Activated gamma-delta T cell treated with anti-CD3 and anti-CD28 coated beads, Interleukin-2, amount 50 U/mL, for 16 hours (primary cell): ENCODE data around the gene DAB2IP.
"Not testable (repeated sequence)": the region's sequence is repeated elsewhere in the genome, so short reads cannot be mapped to it uniquely, and the experiment has no call there.

Source experiments
- DNase-seq: peaks from one replicate; pipeline ENCODE4 v3.0.0-alpha.2; 2020; ENCODE audit warnings: low read depth

DAB2IP gene

DNA sequence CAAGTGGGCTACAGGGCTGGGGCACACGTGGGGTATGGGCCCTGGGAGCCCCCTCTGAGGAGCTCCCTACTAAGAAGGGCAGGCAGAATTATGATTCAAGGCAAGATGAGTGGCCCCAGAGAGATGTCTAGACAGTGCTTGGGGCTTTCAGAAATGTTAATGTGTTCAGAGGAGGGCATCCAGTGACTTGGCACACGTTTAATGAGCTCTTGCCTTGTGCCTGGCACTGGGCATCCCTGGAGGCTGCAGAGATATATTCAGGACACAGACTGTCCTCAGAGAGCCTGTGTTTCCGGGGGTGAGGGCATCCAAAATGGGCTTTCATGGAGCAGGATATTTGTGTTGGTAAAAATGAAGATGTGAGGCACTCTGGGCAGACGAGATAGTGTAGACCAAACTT, 25.4 kb upstream of the DAB2IP start:
- no peak for DNase-seq

DNA sequence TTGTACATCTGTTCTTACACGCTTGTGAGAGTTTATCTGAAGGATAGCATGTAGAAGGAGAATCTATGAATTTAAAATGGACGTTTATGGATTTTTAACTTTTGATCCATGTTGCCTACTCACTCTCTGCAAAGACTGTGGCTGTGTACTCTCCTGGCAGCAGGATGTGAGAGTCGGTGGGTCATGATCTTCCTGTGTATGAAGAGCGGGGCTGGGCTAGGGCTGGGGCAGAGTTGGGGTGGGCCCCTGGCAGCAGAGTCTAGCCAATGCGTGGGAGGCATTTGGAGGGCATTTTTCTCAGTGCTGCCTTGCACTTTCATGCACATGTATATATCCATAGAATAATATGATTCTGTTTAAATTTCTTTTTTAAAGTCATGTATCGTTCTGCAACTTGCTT, 24.0 kb upstream of the DAB2IP start:
- no peak for DNase-seq

DNA sequence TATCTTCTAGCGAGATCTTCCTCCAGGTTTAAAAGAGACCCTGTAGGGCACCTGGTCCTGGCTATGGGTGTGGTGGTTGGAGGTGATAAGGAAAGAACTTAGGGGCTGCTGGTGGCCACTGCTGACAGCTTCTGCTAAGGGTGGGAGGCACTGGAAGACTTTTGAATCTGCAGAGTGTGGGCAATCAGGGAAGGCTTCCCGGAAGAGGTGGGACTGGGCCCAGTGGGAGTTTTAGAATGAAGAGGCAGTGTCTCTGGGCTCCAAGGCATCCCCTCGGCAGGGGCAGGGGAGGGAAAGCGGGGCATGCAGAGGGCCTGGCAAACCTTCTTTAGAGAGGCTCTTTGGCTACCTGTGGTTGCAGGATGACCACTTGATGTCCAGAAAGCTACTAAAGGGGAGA, 23.0 kb upstream of the DAB2IP start:
- no peak for DNase-seq

DNA sequence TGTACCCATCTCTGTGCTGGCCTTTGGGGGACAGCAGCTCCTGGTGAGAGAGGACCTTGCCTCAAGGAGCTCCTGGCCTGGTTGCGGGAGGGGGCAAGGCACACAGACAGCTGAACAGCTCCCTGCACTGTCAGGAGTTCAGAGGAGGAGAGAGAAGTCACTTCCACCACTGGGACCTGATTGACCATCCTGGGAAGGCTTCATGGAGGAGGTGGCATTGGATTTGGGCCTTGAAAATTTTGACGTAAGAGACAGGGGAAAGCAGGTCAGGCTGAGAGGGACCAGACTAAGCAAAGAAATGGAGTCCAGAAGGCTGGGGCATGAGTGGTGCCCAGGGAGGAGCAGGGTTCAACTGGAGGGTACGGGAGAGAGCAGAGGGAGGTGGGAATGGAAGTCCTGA, 20.3 kb upstream of the DAB2IP start:
- no peak for DNase-seq

DNA sequence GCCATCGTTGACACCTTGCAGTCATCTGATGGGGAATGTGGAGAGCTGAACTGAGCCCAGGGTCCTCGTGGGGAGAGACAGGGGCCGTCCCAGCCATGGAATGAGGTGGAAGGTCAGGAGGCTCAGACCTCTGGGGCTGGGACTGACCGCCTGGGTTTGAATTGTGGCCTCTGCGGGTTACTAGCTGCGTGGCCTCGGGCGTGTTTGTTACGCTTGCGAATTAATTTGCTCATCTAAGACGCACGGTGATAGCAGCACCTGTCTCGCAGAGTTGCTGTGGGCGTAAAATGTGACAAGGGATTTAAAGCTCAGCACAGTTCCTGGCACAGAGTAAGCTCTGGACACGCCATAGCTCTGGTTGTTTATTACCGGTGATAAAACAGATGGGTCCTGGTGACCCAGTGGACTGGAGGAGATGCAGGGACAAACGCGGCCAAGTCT, 19.4 kb upstream of the DAB2IP start:
- DNase-seq = no peak

DNA sequence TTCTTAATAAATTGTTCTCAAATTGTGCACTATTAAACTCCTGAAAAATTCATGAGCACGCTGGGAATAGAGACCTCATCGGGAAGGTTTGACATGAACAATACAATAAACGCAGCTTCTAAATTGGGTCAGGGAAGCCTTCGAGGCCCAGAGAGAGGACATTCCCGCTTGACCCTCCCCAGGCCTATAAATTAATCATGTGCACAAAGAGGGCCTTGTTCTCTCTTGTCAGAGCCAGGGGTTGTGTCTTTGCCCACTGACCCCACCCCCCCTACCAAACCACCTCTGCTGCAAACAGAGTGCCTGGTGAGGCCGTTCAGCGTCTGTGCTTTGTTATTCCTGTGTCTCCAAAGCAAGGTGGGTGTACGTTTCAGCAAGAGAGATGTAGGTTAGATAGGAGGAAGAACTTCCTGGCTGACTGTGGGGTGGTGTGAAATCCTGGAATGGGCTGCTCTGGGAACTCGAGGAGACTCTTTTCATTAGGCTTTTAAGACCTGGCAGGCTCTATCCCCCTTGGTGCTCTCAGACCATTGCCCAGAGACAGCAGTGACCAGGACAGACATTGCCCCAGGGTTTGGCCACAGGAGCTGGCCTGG, 18.2 kb upstream of the DAB2IP start:
- DNase-seq = no peak

DNA sequence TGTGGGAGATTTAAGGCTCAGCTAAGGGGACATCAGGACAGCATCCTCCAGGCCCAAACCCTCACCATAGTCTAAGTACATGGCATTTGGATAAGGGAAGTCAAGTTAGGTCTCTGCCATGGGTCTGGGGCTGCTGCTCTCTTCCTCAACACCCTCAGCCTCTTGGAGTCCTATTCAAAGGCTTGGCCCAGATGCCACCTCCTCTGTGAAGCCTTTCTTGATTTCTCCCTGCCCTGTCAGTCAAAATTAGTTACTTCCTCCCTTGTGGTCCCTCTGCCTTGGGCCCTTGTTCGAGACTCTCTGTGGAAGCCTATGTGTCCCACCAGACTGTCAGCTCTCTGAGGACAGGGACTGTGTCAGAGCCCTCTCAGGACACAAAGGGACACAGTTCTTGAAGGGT, 17.7 kb upstream of the DAB2IP start:
- no peak for DNase-seq

DNA sequence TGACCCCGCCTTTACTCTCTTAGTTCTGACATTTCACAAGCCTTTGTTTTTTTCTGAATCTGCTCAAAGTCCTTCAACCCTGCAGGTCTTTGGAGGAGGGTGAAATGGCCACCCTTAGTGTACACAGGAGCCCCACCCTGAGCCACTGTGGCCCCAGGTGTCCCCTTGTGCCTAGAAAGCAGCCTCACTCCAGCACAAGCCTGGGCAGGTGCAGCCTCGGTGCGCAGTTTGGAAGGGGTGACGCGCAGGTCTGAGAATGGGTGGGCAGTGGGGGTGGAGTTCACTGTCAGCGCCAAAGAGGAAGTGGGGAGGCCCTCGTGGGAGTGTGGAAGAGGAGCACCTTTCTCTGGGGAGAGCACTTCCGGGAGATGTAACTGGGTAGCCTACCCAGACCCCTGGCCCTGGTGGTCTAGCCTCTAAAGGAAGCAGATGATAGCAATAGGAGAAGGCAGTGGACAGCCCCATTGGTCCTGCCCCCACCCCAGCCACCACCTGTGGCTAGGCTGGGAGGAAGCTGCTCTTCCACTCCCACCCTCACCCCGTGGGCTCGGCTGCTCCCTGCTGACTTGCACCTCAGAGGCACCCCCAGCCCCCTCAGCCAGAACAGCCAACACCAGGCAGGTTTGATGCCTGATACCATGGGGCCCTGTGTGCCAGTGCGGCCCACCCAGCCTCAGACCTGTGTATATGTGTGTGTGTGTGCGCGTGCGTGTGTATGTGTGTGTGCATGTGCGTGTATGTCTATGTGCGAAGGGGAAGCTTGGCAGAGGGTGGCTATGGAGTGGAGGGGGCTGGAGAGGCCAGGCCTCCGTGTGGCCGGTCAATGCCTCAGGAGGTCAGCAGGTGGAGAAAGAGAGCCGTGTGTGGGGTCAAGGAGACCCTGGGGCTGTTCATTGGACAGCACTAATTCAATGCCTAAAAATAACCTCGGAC, 16.8 kb upstream of the DAB2IP start:
- no peak for DNase-seq

DNA sequence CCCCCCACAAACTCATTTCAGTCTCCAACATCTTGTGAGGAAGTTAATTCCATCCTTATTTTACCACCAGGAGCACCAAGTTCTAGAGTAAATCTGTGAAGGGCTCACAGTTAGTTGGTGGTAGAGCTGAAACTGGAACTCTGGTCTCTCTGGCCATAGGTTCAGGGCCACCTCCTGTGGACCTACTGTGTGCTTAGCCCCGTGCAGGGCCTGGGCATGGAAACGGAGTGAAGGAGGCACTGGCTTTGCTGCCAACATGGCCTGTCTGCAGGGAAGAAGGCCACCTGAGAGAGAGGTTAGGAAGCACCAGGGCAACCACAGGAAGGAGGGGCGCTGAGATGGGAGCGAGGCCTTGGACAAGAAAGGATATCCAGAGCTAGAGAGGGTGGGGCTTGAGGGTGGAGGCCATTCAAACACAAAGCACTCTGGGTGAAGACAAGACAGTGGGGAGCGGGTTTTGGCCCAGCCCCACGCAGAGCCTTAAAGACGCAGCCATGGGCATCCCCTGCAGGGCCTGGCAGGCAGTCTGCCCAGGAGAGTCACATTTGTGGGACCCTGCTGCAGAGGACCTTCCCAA, 16.0 kb upstream of the DAB2IP start:
- DNase-seq = no peak

DNA sequence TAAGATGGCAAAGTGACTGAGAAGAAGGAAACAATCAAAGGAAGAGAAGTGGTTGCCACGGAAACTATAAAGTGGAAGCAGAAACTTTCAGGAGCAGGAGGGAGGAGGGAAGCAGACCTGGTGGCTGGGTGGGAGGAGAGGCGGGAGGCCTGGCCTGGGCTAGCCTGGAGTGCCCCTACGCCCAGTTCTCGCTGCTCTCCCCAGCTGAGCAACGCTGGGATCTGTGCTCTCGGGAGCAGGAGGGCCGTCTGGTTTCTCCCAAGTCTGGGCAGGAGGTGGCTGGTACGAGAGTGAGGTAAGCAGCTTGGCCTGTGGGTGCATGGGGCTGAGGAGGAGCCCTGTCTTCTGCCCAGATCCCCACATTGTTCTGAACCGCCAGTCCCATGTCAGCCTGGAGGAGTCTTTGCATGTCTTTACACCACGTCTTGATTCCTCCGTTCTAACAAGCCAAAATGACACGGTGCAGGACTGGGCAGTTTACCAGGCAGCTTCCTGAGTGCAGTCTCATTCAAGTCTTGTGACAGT, 15.0 kb upstream of the DAB2IP start:
- DNase-seq = no peak

DNA sequence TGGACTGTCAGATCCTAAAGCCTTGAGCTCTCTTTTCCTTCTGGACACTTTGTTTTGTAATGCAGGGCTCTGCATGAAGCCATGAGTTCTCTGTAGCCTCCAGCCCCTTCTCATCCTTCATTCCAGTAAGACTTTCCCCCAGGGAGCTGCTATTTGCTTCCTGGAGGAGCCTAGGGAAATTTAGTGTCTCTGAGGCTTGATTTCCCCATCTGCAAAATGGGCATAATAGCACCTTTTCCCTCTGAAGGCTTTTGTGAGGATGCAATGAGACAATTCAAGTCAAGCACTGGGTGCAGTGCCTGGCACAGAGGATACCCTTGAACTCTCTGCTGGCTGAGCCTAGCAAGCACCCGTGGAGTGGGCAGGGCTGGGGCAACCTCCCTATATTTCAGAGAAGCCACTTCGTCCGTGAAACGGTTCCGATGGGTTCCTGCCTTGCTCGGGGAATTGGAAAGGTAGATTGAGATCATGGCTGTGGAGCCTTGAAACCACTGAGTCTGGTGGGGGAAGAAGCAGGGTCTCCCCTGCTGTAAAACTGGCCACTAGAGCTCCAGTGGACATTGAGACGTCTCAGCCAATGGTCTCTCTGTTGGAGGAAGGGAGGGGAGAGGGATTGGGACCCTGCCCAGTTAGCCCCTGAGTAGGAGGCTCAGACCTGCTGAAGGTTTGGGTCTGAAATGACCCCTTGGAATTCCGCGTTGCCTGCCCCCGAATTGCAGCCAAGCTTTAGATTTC, 14.3 kb upstream of the DAB2IP start:
- no peak for DNase-seq

DNA sequence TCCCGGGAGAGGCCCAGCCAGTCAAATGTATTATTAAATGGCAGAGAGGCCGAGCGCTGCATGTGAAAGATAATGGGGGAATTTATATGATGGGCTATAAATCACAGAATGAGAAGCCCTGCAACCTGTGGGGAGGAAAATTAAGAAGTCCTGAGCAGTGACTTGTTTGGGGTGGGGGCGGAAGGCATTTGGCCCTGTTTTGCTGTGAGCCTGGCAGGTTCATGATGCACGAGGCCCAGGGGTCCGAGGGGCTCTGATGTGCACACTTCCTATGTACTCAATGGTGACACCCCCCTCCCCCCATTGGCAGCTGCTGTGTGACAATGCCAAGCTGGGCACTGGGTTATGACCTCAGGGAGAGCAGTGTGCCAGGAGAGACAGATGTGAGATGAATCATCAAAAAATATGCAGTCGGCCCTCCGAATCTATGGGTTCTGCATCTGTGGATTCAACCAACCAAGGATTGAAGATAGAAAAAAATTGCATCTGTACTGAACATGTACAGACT, 13.7 kb upstream of the DAB2IP start:
- no peak for DNase-seq

DNA sequence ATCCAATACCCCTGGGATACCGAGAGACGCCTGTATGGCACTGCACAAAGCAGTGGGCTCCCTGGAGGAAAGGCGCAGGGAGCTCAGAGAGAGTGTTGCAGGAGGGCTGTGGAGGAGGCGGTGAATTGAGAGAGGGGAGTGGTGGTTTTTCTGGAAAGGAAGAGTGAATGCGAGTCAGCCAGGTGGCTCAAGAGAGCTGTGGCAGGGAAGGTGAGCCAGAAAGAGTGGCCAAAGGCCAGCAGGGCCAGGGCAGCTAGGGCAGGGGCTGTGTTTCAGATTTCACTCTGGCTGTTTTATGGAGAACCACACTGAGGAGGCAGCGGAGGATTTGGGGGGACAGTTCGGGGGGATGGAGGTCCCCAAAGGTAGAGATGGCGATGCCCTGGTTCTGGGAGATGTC, 13.0 kb upstream of the DAB2IP start:
- no peak for DNase-seq

DNA sequence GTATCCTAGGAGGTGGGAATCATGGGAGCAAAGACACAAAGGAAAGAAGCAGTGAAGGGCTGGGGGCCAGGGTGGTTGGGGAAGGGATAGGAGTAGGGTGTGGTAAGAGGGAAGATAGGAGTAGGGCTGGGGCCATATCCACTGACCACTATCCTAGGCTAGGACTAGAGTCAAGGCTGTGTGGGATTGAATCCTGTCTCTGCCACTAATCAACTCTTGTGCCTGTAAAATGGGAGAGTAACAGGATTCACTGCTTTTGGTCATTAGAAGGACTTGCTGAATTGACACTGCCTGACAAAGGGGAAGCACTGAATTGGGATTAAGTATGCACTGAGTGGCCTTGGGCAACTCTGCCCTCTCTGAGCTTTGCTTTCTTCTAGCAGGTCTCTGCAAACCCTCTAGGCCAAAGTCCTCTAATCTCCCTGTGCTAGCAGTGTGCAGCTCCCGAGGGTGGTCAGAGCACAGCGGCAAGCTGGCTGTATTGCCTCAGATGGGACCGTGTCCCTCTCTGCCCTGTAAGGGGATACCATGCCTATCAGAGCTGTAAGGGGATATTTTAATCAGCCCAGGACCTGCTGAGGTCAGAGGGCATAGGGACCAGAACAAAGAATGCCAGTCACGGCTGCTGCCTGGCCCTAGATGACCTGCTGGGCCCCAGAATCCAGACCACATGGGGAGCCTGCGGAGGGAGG, 12.4 kb upstream of the DAB2IP start:
- DNase-seq = no peak

DNA sequence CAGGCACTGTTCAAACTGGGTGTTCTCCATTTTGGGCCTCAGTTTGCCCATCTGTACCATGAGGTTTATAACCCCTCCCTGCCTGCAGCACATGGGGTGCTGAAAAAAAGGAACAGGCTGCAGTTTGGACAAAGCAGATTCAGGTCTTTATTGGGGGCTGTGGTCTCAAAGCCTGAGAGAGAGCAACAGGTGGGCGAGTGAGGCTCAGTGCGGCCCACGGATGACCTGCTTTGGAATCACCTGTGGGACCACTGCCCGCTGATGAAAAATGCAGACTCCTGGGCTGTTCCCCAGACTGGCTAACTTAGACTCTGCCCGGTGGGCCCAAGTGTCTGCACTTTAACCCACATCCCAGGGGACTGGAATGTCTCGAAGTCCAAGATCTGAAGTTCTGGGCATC, 11.8 kb upstream of the DAB2IP start:
- DNase-seq = no peak

DNA sequence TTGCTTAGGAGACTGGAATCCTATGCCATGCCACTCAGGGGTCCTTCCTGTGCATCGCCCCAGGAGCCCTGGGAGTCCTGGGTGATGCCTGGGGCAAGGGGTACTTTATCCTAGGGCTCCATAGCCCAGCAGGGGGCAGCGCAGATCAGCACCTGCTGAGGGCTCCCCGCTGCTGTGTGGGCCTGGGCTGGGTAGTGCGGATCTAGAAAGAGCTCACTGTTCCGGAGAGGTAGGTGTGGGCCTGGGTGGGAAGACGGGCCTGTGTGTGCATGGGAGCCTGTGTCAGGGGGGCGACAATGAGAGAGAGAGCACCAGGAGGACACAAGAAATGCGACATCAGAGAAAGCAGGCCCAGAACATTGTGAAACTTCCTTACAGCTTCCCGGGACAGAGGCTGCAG, 11.4 kb upstream of the DAB2IP start:
- no peak for DNase-seq

DNA sequence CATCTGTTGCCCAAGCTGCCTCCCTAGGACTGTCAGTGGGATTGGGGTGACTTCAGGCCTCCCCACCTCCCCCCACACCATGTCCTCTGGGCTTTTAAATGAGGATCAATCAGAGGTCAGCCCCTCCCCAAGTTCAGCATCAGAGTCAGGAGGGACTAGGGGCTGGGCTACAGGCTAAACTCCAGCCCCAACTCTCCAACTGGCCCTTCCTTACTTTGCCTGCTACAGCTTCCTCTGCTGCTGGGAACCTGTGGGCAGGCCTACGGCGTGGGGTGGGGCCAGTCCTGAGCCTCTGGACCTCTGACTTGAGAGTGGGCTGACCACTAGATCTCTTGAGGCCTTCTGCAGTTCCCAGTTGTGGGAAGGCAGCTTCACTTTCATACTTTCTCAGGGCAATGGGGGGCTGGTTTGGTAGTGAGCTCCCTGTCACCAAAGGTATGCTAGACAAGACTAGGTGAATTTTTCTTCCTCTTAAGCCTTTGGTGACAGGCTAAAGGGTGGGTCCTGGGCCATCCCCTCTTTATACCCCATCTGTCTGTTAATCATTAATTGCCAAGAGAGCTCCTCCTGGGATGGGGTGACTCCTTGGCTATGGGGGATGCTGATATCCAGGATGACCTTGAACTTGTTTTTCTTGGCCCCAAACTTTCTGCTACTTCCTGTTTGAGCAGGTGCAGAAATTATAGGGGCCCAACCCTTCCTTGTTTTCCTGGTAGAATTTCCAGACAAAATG, 10.8 kb upstream of the DAB2IP start:
- no peak for DNase-seq

DNA sequence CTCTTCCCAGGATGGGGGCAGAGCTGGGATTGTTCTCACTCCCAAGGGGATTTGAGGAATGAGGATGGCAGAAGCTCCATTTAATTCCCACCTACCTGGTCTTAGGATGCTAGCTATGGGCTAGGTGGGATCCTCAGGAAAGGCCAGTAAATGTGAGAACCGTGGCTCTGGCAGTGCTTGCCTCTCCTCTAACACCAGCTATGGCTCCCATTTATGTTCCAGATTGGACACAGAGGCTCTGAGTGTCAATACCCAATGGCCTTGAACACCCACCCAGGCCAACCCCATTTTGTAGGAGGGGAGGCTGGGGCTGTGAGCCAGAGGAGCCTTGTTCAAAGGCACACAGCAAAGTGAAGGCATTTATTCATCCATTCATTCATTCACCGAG, 10.2 kb upstream of the DAB2IP start:
- DNase-seq = no peak

DNA sequence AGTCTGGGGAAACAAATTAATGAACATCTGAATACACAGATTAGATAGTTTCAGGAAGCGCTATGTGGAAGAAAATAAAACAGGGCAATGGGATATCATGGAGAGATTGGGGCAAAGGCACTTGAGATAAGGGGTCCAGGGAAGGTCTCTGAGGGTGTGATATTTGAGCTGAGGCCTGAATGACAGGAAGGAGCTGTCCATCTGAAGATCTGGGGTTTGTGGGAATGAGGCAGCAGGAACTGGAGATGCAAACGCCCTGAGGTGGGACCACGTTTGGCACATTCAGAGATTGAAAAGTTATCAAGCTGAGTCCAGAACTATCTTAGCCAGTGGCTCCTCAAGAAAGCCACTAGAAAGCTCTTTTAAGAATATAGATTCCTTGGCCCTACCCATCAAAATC, 8.7 kb upstream of the DAB2IP start:
- no peak for DNase-seq

DNA sequence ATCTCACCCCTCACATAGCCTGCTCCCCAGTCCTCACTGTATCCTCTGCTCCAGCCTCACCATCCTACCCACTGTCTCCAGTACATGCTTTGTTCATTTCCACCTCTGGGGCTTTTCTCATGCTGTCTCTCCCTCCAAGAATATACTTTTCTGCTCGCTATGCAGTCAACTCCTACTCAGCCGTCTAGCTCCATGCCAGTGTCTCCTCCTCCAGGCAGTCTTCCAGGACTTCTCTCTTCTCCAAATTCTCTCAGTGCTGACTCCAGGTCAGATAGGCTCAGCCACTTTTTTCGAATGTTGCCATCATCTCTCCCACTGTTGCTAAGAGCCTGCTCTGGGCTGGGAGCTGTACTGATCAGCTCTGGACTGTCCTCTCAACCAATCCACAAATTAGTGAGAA, 8.0 kb upstream of the DAB2IP start:
- DNase-seq = no peak

DNA sequence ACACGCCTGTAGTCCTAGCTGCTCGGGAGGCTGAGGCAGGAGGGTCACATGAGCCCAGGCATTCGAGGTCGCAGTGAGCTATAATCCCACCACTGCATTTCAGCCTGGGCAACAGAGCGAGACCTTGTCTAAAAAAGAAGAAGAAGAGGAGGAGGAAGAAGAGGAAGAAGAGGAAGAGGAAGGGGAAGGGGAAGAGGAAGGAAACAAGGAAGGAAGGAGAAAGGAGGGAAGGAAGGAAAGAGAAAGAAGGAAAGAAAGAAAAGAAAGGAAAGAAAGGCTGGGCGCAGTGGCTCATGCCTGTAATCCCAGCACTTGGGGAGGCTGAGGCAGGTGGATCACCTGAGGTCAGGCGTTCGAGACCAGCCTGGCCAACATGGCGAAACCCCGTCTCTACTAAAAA, 7.4 kb upstream of the DAB2IP start:
- not testable (repeated sequence) for DNase-seq
